ENCODE results near the gene ABCC2.
"Not testable (repeated sequence)": the region's sequence is repeated elsewhere in the genome, so short reads cannot be mapped to it uniquely, and the experiment has no call there.

The ABCC2 gene

GRCh38 chr10:99835947-99836346 is 53.5 kb downstream of the ABCC2 start:
- Histone ChIP-seq H3K4me3 (ENCODE audit: low read depth, low read length) (no peak overlapping the region), H3K27me3 (no peaks in the 10 kb centered on the region), H3K36me3 (no peaks in the 10 kb centered on the region), H3K4me1 (no peaks in the 10 kb centered on the region), H3K9me3 (no peaks in the 10 kb centered on the region)
- DNase-seq: no peak
- TF ChIP-seq CTCF (IDR thresholded peaks at IDR 0.05; ENCODE audit: low read depth, low read length): no peak

- no peaks in the 10 kb centered on the region for H3K4me1 ChIP-seq
- H3K4me3 ChIP-seq (ENCODE audit: low read depth, low read length): no peak overlapping the region
These were observed 54.3 kb downstream of the ABCC2 start for GRCh38 chr10:99836711-99837110.

GRCh38 chr10:99840859-99841258 is 58.4 kb downstream of the ABCC2 start:
- H3K4me3 ChIP-seq (ENCODE audit: low read depth, low read length); H3K27me3 ChIP-seq; H3K36me3 ChIP-seq; H3K4me1 ChIP-seq; DNase-seq; H3K9me3 ChIP-seq: not testable (repeated sequence)

More at GRCh38 chr10:99836711-99837110, 54.3 kb downstream of the ABCC2 start:
- no peaks in the 10 kb centered on the region for H3K27me3 ChIP-seq
- no peak for TF ChIP-seq CTCF (IDR thresholded peaks at IDR 0.05; ENCODE audit: low read depth, low read length)
- no peaks in the 10 kb centered on the region for H3K9me3 ChIP-seq
- DNase-seq: no peak
- no peaks in the 10 kb centered on the region for H3K36me3 ChIP-seq

GRCh38 chr10:99841746-99842145 is 59.3 kb downstream of the ABCC2 start:
- no peaks in the 10 kb centered on the region for H3K27me3 ChIP-seq
- no peaks in the 10 kb centered on the region for H3K9me3 ChIP-seq
- no peaks in the 10 kb centered on the region for H3K36me3 ChIP-seq
- TF ChIP-seq CTCF (IDR thresholded peaks at IDR 0.05; ENCODE audit: low read depth, low read length): no peak
- no peaks in the 10 kb centered on the region for H3K4me1 ChIP-seq
- H3K4me3 ChIP-seq (ENCODE audit: low read depth, low read length): no peak overlapping the region
- DNase-seq: no peak

GRCh38 chr10:99843310-99843709 is 60.9 kb downstream of the ABCC2 start:
- Histone ChIP-seq H3K36me3 (no peaks in the 10 kb centered on the region), H3K27me3 (no peaks in the 10 kb centered on the region), H3K4me1 (no peaks in the 10 kb centered on the region), H3K4me3 (ENCODE audit: low read depth, low read length) (no peak overlapping the region), H3K9me3 (no peaks in the 10 kb centered on the region)
- no peak for TF ChIP-seq CTCF (IDR thresholded peaks at IDR 0.05; ENCODE audit: low read depth, low read length)
- no peak for DNase-seq

- no peak for DNase-seq
- H3K4me3 ChIP-seq (ENCODE audit: low read depth, low read length): no peak overlapping the region
- no peaks in the 10 kb centered on the region for H3K4me1 ChIP-seq
- no peaks in the 10 kb centered on the region for H3K9me3 ChIP-seq
- no peaks in the 10 kb centered on the region for H3K27me3 ChIP-seq
- no peak for TF ChIP-seq CTCF (IDR thresholded peaks at IDR 0.05; ENCODE audit: low read depth, low read length)
- no peaks in the 10 kb centered on the region for H3K36me3 ChIP-seq
These were observed 62.1 kb downstream of the ABCC2 start for GRCh38 chr10:99844433-99844955.
